GM19452 (cell line): ENCODE measurements around the gene GMPR.

Experiments used
- ATAC-seq: cut with Tn5 transposase; IDR thresholded peaks from one replicate; pipeline ENCODE4 v1.9.1; 2021; ENCODE audit not compliant: unreplicated experiment

GMPR gene

GRCh38 chr6:16270178-16270794 is 31.9 kb downstream of the GMPR start:
- ATAC-seq, result no peak

- ATAC-seq, result no peak
Measured at GRCh38 chr6:16271428-16271827, 33.0 kb downstream of the GMPR start.

GRCh38 chr6:16272201-16272600 is 33.8 kb downstream of the GMPR start:
- no peak for ATAC-seq

- no peak for ATAC-seq
Measured at GRCh38 chr6:16273256-16273655, 34.9 kb downstream of the GMPR start.

- ATAC-seq, result no peak
Measured at GRCh38 chr6:16274483-16274882, 36.1 kb downstream of the GMPR start.

- no peak for ATAC-seq
Measured at GRCh38 chr6:16274885-16275589, 36.6 kb downstream of the GMPR start.

- no peak for ATAC-seq
Measured at GRCh38 chr6:16277101-16277981, 39.0 kb downstream of the GMPR start.

- no peak for ATAC-seq
Measured at GRCh38 chr6:16278048-16278724, 39.8 kb downstream of the GMPR start.

- ATAC-seq, result no peak
Measured at GRCh38 chr6:16278750-16279149, 40.4 kb downstream of the GMPR start.

GRCh38 chr6:16279243-16279642 is 40.9 kb downstream of the GMPR start:
- no peak for ATAC-seq

- no peak for ATAC-seq
Measured at GRCh38 chr6:16282370-16282769, 44.0 kb downstream of the GMPR start.

GRCh38 chr6:16284472-16284871 is 46.1 kb downstream of the GMPR start:
- ATAC-seq, result no peak

GRCh38 chr6:16285467-16286150 is 47.2 kb downstream of the GMPR start:
- no peak for ATAC-seq

GRCh38 chr6:16286151-16286522 is 47.8 kb downstream of the GMPR start:
- ATAC-seq, result no peak

- ATAC-seq, result no peak
Measured at GRCh38 chr6:16288163-16288562, 49.8 kb downstream of the GMPR start.

GRCh38 chr6:16291739-16292138 is 53.4 kb downstream of the GMPR start:
- ATAC-seq, result no peak

GRCh38 chr6:16292432-16292831 is 54.0 kb downstream of the GMPR start:
- ATAC-seq, result no peak

- no peak for ATAC-seq
Measured at GRCh38 chr6:16292942-16293341, 54.6 kb downstream of the GMPR start.

- ATAC-seq, result no peak
Measured at GRCh38 chr6:16294371-16294770, 56.0 kb downstream of the GMPR start.

GRCh38 chr6:16295060-16295459 is 56.7 kb downstream of the GMPR start:
- no peak for ATAC-seq

GRCh38 chr6:16295471-16295870 is 57.1 kb downstream of the GMPR start:
- no peak for ATAC-seq
